ENCODE data around the gene PDCD4.

The PDCD4 gene

DNA sequence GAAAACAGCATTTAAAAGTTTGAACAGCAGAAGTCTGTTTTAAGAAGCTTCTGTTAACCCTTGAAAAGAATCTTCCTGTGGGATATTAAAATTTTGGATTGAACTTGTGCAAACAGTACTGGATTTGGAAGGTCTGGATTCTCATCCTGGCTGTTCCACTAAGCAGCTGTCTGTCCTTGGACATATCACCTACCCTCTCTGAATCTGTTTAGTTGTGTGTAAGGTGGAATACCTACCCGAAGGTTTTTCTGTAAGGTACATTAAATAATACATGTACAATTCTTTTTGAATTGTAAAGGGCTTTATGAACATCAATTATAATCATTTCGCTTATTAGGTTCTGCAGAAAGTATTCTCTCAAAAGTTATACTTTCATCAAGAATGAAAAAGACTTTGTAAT is 2.2 kb downstream of the PDCD4 start:
- Histone ChIP-seq H3K9me3 (ENCODE audit: severe bottlenecking) (no peaks in the 10 kb centered on the region), H3K27me3 (ENCODE audit: insufficient read depth, low read depth, severe bottlenecking) (no peaks in the 10 kb centered on the region), H3K27ac (peak overlapping the region; percentile 97; the same call in 1 of the 2 replicates), H3K36me3 (peaks cover 11% of the 10 kb centered on the region), H3K4me3 (ENCODE audit: low read depth, low read length) (peak overlapping the region; percentile 54)
- no peak for TF ChIP-seq CTCF (IDR thresholded peaks at IDR 0.05; ENCODE audit: low read depth, low read length)
- DNase-seq, result no peak

DNA sequence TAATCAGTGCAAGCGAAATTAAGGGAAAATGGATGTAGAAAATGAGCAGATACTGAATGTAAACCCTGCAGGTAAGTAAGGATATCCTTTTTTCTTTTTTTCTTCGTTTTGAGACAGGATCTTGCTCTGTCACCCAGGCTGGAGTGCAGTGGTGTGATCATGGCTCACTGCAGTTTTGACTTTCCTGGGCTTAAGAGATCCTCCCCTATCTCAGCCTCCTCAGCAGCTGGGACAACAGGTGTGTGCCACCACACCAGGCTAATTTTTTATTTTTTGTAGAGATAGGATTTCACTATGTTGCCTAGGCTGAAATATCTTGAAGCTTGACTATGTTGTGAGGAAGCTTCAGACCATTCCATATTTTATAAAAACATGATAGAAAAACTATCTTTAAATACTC is 4.3 kb downstream of the PDCD4 start:
- H3K36me3 ChIP-seq, result peaks cover 11% of the 10 kb centered on the region
- no peaks in the 10 kb centered on the region for H3K9me3 ChIP-seq (ENCODE audit: severe bottlenecking)
- no peak for TF ChIP-seq CTCF (IDR thresholded peaks at IDR 0.05; ENCODE audit: low read depth, low read length)
- no peak overlapping the region for H3K4me3 ChIP-seq (ENCODE audit: low read depth, low read length)
- no peaks in the 10 kb centered on the region for H3K27me3 ChIP-seq (ENCODE audit: insufficient read depth, low read depth, severe bottlenecking)
- DNase-seq, result no peak
- H3K27ac ChIP-seq, result no peak overlapping the region

DNA sequence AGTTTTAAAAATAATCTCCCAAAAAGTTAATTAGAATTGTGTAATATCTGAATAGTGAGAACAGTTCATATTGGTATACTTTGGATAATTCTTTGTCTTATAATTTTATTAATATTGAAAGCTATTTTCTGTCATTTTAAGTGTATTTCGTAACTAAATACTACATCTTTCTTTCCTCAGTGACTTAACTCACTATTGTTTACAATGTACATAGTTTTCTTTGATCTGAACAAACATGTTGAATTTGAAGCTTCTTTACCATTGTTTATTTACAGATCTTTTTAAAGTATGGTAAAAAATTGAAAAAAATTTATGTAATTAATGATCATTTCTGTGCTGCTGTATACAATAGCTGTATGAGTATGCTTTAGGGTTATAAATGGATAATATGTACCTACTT is 5.1 kb downstream of the PDCD4 start:
- TF ChIP-seq CTCF (IDR thresholded peaks at IDR 0.05; ENCODE audit: low read depth, low read length), result no peak
- Histone ChIP-seq H3K27ac (no peak overlapping the region), H3K4me3 (ENCODE audit: low read depth, low read length) (no peak overlapping the region), H3K9me3 (ENCODE audit: severe bottlenecking) (no peaks in the 10 kb centered on the region), H3K36me3 (peaks cover 18% of the 10 kb centered on the region), H3K27me3 (ENCODE audit: insufficient read depth, low read depth, severe bottlenecking) (no peaks in the 10 kb centered on the region)
- no peak for DNase-seq

GRCh38 chr10:110880012-110880411 is 8.3 kb downstream of the PDCD4 start:
- Histone ChIP-seq H3K4me3 (ENCODE audit: low read depth, low read length) (no peak overlapping the region), H3K9me3 (ENCODE audit: severe bottlenecking) (no peaks in the 10 kb centered on the region), H3K27ac (no peak overlapping the region), H3K36me3 (peaks cover 36% of the 10 kb centered on the region), H3K27me3 (ENCODE audit: insufficient read depth, low read depth, severe bottlenecking) (no peaks in the 10 kb centered on the region)
- DNase-seq, result no peak
- no peak for TF ChIP-seq CTCF (IDR thresholded peaks at IDR 0.05; ENCODE audit: low read depth, low read length)

DNA sequence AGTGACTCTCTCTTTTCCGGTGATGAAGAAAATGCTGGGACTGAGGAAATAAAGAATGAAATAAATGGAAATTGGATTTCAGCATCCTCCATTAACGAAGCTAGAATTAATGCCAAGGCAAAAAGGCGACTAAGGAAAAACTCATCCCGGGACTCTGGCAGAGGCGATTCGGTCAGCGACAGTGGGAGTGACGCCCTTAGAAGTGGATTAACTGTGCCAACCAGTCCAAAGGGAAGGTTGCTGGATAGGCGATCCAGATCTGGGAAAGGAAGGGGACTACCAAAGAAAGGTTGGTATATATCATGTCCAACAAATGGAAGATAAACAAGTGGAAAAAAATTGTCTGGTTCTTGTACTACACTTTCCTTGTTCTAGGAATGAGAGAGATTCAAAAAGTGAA is 9.5 kb downstream of the PDCD4 start:
- no peak for DNase-seq
- no peak overlapping the region for H3K4me3 ChIP-seq (ENCODE audit: low read depth, low read length)
- no peak for TF ChIP-seq CTCF (IDR thresholded peaks at IDR 0.05; ENCODE audit: low read depth, low read length)
- H3K27me3 ChIP-seq (ENCODE audit: insufficient read depth, low read depth, severe bottlenecking), result no peaks in the 10 kb centered on the region
- H3K9me3 ChIP-seq (ENCODE audit: severe bottlenecking), result no peaks in the 10 kb centered on the region
- no peak overlapping the region for H3K27ac ChIP-seq
- peaks cover 38% of the 10 kb centered on the region for H3K36me3 ChIP-seq

GRCh38 chr10:110881905-110882304 is 10.2 kb downstream of the PDCD4 start:
- no peak for DNase-seq
- Histone ChIP-seq H3K9me3 (ENCODE audit: severe bottlenecking) (no peaks in the 10 kb centered on the region), H3K36me3 (peaks cover 39% of the 10 kb centered on the region), H3K27me3 (ENCODE audit: insufficient read depth, low read depth, severe bottlenecking) (no peaks in the 10 kb centered on the region), H3K27ac (no peak overlapping the region), H3K4me3 (ENCODE audit: low read depth, low read length) (no peak overlapping the region)
- no peak for TF ChIP-seq CTCF (IDR thresholded peaks at IDR 0.05; ENCODE audit: low read depth, low read length)
